ENCODE data around the gene MRPL2. TPM values are rescaled to one million over a fixed set of nuclear protein-coding genes. Genes with fewer than 3 reads are reported as not detected.

Gene MRPL2
- total and polyA plus RNA-seq, 11 donors, result 54.0 to 142 (median 88.4) TPM

DNA sequence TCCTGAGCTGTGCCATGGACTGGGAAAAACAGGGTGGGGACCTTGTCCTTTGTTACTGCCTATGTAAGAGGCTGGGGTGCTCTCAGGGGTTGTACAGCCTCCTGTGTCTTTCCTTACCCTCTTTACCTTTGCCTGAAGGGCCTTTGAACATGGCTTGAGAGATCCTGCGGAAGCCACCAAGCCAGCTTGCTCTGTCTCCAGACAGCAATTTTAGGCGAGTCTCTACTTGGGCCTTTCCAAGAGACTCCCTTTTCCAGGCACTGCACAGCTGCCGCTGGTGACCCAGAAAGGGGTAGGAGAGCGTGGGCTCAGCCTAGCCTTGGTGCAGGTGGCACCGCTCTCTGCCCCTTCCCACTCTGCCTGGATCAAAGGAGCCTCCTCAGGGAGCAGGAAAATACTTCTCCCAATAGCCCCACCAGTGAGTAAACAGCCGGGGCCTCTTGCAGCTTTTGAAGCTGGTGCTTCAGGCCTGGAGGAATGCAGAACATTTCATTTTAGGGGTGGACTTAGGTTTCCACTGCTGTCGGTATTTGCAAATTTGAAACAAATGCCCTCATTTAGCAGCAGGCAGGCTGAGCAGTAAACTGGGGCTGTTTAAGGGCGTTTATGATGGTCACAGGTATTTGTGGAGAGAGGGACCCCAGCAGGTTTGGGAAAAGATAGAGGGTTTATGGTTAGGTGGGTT lies 30.8 kb upstream of the MRPL2 start:
- no peak overlapping the region for H3K27ac ChIP-seq
- ATAC-seq, result no peak
- no peaks in the 10 kb centered on the region for H3K27me3 ChIP-seq
- no peaks in the 10 kb centered on the region for H3K9me3 ChIP-seq
- no peak for DNase-seq
- no peaks in the 10 kb centered on the region for H3K36me3 ChIP-seq
- TF ChIP-seq, protein P1, sequence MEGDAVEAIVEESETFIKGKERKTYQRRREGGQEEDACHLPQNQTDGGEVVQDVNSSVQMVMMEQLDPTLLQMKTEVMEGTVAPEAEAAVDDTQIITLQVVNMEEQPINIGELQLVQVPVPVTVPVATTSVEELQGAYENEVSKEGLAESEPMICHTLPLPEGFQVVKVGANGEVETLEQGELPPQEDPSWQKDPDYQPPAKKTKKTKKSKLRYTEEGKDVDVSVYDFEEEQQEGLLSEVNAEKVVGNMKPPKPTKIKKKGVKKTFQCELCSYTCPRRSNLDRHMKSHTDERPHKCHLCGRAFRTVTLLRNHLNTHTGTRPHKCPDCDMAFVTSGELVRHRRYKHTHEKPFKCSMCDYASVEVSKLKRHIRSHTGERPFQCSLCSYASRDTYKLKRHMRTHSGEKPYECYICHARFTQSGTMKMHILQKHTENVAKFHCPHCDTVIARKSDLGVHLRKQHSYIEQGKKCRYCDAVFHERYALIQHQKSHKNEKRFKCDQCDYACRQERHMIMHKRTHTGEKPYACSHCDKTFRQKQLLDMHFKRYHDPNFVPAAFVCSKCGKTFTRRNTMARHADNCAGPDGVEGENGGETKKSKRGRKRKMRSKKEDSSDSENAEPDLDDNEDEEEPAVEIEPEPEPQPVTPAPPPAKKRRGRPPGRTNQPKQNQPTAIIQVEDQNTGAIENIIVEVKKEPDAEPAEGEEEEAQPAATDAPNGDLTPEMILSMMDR (IDR thresholded peaks at IDR 0.05), result no peak
- TF ChIP-seq POLR2A (IDR thresholded peaks at IDR 0.05), result no peak
- intact Hi-C loops (cut with DNase I), result no loop called here
- H3K4me3 ChIP-seq, result no peak overlapping the region
- WGBS, 4 donors, result 79 to 90% (median 80%) methylated on average over 6 to 8 of the region's 8 CpGs
- peaks cover 0 to 5% (median 0%) of the 10 kb centered on the region in 12 donors for H3K4me1 ChIP-seq

DNA sequence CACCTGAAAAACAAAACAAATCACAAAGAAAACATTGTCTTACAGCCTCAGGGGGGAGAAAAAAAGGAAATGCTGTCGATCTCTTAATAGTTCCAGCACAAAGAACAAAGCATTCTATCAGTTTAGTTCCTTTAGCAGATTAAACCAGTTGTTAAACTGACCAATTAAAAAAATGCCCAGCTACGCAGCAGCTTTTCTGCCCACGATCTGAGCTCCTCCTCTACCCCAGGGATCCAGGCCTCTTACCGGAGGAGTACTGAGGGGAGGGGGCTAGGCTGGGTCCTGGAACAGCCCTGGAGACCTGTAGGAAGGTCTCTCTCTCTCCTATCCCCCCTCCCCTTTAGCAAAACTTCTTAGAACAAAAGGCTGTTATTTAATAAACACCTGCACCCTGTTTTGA lies 30.2 kb upstream of the MRPL2 start:
- DNase-seq (no peak), ATAC-seq (no peak)
- 60 to 74% (median 67%) methylated on average over 4 of the region's 4 CpGs for WGBS, 4 donors
- Histone ChIP-seq H3K4me3 (no peak overlapping the region), H3K4me1 (peaks cover 0 to 5% (median 0%) of the 10 kb centered on the region in 12 donors), H3K9me3 (no peaks in the 10 kb centered on the region), H3K27ac (no peak overlapping the region), H3K36me3 (no peaks in the 10 kb centered on the region), H3K27me3 (no peaks in the 10 kb centered on the region)
- intact Hi-C loops (cut with DNase I), result no loop called here
- no peak for TF ChIP-seq POLR2A (IDR thresholded peaks at IDR 0.05)
- TF ChIP-seq, protein P1 (IDR thresholded peaks at IDR 0.05), result no peak

DNA sequence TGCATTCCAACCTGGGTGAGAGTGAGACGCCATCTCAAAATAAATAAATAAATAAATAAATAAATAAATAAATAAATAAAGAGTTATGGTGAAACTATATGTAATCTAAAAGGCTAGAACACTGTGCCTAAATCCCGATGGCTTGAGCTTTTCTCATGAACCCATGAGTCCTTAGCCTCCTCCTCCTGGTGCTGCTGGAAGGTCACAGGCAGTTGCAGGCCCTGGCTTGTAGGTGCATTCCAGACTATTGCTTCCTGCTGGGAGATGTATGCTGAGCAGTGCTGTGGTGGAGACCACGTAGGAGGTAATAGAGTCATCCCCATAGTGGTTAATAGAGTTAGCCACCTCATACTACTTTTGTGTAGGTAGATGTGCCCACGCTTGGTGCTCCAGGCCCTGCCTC lies 29.4 kb upstream of the MRPL2 start:
- intact Hi-C loops (cut with DNase I), result no loop called here
- H3K9me3 ChIP-seq, result no peaks in the 10 kb centered on the region
- H3K4me3 ChIP-seq, result no peak overlapping the region
- no peaks in the 10 kb centered on the region for H3K27me3 ChIP-seq
- no peak for TF ChIP-seq POLR2A (IDR thresholded peaks at IDR 0.05)
- TF ChIP-seq, protein P1 (IDR thresholded peaks at IDR 0.05), result no peak
- DNase-seq, result no peak
- H3K36me3 ChIP-seq, result no peaks in the 10 kb centered on the region
- H3K4me1 ChIP-seq, result peaks cover 0 to 3% (median 0%) of the 10 kb centered on the region in 12 donors
- H3K27ac ChIP-seq, result no peak overlapping the region
- ATAC-seq, result no peak
- 88 to 94% (median 92%) methylated on average over 4 of the region's 4 CpGs for WGBS, 4 donors

DNA sequence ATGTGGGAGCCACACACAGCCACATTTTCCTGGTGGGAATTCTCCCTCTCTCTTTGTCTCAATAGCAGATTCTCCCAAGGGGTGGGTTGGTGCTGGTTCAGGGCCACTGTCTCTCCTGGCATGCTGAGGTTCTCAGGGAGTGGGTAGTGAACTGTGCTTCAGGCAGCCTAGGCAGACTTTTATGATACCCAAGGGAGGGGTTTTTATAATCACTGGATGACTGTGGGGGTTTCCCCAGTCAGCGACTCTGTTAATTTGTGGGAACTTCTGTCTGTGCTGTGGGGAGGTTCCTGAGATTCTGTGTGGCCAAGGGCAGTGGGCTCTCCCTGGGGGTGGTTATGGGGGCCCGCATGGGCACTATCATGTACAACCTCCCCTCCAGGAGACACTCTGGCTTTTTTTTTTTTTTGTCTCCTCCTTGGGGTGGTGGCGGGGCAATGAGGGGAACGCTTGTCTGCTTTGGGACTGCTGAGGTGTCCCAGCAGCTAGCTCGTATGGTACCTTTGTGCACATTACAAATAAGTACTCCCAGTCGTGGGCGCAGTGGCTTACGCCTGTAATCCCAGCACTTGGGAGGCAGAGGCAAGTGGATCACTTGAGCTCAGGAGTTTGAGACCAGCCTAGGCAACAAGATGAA lies 26.9 kb upstream of the MRPL2 start:
- Histone ChIP-seq H3K9me3 (no peaks in the 10 kb centered on the region), H3K27ac (no peak overlapping the region), H3K4me1 (no peaks in the 10 kb centered on the region), H3K36me3 (no peaks in the 10 kb centered on the region), H3K4me3 (no peak overlapping the region), H3K27me3 (no peaks in the 10 kb centered on the region)
- DNase-seq (no peak), ATAC-seq (no peak)
- 80 to 92% (median 84%) methylated on average over 8 of the region's 8 CpGs for WGBS, 4 donors
- intact Hi-C loops (cut with DNase I), result no loop called here
- TF ChIP-seq, protein P1 (IDR thresholded peaks at IDR 0.05), result no peak
- no peak for TF ChIP-seq POLR2A (IDR thresholded peaks at IDR 0.05)

Data from heart left ventricle (tissue), 16 donors.